Nucleus accumbens (tissue), 56 donors: ENCODE data around the gene TMEM45B.
"Not testable (repeated sequence)": the region's sequence is repeated elsewhere in the genome, so short reads cannot be mapped to it uniquely, and the experiment has no call there.

Experiments used
- DNase-seq, 56 donors: peaks; one replicate each; lab custom pipeline; 2025; lab: John Stamatoyannopoulos, UW

Gene TMEM45B

DNA sequence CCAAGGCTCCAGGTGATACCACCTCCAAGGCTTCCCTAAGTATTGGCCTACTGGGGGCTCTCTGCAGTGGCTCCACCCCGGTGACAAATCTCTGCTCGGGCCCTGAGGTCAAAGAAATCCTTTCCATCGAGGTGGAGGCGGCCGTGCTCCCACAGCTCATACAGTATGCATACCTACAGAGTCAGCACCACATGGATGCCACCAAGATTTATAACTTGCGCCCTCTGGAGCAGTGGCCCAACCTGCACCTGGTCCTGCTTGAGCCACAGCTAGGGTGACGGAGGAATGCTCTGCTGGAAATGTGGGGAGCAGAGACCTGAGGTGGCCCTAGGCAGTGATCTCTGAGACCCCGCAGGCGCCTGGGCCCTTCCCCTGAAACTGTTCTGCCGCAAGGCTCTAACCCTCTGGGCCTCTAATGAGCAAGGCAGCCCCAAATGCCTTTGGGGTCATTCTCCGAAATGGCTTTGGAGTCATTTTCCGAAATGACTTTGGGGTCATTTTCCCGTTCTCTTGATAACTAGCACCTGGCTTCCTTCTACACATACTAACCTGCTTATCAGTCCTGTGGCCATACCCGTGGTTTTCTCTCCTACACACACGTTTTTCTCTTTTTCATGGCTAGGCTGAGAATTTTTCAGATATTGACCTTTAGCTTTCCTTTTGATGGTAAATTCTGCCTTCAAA, 33.9 kb downstream of the TMEM45B start:
- no peak for DNase-seq

DNA sequence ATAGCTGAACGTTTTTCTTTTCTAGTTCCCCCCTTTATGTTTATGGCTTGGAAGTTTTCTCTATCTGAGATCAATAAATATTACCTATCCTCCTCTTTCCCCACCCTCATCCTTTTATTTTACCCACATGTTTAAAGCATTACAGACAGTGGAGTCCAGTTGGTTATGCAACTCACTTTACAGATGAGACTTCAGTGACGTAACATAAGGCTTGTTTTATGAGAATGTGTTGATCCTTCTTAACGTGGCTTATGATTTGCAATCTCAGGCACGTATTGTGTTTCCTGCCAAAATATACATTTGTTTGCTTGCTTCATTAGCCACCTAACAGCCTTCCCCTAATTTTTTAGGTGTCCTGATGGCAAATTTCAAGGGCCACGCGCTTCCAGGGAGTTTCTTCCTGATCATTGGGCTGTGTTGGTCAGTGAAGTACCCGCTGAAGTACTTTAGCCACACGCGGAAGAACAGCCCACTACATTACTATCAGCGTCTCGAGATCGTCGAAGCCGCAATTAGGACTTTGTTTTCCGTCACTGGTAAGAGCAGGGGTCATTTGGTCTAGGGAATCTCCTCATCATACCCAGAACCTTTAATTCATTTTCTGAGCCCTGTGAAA, 36.6 kb downstream of the TMEM45B start:
- DNase-seq: no peak

DNA sequence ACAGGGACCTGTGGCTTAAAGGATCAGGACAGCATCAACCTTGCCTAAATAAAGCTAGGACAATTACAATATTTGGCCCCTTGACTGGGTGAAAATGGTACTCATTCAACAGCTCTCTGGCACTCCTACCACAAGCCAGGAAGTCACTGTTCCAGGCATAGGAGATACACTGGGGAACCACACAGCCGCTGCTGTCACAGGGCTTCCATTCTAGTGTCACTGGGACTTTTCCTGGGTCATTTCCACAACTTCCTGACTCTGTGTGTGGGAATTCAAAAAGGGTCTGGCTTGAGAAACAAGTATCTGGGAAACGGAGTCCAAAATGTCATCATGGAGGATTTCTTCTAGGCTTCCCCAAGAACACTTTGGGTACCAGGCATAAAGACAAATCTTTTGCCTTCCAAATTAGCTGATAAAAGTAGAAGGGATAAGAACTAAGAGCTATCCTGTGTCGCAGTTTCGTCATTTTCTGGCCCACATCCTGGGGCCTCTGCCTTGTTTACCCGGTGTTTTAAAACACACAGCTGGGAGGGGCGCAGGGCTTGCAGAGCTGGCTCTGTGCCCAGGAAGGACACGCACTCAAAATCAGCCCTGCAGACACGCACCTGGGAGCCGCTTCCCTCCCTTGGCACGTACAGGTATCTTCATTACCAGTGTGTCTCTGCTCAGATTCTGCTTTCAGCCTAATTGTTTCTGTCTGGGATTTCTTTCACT, 38.0 kb downstream of the TMEM45B start:
- no peak for DNase-seq

DNA sequence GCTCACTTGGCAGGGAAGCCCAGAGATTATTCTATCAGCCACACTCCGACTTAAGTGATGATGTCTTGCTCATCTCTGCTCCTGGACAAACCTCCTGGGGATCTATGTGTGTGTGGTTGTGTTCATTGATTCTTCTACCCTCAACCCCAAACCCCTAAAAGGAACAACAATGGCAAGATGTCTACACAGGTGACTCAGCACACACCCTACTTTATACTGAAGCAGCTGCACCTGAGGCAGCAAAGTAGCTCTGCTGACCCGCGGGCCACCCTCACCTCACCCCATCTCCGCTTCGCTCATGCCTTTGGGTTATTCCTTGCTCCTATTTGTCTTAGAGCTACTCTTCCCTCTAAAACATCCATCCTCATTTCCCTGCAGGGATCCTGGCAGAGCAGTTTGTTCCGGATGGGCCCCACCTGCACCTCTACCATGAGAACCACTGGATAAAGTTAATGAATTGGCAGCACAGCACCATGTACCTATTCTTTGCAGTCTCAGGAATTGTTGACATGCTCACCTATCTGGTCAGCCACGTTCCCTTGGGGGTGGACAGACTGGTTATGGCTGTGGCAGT, 38.7 kb downstream of the TMEM45B start:
- no peak for DNase-seq

DNA sequence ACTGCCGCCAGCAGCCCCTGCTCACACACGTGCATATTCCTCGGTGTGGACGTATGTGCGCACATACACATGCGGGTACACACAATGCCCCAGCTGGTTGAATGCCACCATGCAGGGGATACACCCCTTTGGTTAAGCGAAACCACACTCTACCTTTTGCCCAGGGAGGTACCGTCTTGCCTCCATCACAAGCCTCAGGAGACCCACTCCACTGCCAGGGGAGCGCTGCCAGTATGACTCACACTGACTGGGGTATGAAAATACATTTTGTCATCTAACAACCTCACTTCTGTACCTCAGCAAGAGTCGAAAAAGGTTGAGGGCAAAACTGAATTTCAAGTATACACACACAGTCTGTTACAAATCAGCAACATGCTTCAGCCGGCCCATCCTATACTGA, 39.4 kb downstream of the TMEM45B start:
- DNase-seq: no peak

DNA sequence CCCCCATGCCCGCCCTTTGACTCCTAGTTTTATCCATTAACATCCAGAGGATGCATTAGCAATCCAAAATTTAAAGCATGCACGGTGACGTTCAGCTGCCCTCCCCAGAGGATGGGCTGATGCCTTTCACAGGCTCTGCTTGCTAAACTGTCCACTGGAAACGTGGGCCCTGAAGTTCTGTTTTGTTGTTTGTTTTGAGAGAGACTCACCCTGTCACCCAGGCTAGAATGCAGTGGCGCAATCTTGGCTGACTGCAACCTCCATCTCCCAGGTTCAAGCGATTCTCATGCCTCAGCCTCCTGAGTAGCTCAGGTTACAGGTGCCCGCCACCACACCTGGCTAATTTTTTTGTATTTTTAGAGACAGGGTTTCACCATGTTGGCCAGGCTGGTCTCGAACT, 40.4 kb downstream of the TMEM45B start:
- DNase-seq: no peak

DNA sequence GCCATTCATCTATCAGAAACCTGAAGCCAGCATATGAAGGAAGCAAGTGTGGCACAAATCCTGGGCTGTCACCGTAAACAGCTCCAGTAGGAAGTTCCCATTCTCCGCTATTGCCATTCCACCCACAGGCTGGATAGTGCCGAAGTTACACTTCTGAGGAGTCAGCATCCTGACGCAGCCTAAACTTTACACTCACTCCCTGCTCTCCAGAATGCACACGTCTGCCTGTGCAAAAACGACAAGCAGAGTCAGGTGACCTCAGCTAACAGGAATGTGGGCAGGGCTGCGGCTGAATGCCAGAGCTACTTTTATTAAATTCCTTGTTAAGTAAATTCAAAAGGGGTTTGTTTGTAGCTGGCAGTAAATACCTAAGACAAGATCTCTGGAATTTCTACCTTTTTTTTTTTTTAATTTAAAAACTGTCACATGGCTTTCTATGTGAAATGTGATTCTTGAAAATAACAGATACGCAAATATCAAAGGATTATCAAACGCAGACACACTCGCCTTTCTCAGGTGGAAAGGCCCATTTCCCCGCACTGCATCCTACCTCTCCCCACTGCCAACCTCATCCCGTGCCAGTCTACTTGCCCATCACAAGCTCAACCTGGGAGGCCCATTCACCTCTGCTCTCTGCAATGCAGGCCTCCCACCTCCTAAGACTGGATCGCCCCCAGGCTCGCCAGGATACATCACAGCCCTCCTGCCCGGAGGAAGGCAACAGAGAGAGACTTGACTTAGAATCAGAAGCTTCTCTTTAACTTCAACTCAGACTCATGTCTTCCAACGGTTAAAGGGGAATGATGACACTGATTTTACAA, 46.3 kb downstream of the TMEM45B start:
- DNase-seq: peak in 18 of 56 donors; percentile 2 to 54 (median 24)

DNA sequence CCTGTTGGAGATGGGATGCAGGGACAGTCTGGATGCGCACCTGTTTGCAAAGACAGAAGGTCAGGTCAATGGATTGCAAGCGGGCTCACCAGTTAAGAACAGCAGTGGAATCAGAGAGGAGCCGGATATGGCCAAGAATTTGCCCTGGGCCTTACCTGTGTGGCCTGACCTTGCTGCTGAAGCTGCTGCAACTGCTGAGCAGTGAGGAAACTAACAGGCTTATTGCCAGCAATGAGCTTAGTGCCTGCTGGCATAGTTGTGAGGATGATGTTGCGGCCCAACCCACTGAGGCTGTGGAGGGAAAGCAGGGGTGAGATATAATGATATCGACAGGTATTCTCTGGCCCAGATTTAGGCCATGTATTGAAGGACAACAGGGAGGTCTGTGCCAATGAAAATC, 49.2 kb downstream of the TMEM45B start:
- no peak for DNase-seq

DNA sequence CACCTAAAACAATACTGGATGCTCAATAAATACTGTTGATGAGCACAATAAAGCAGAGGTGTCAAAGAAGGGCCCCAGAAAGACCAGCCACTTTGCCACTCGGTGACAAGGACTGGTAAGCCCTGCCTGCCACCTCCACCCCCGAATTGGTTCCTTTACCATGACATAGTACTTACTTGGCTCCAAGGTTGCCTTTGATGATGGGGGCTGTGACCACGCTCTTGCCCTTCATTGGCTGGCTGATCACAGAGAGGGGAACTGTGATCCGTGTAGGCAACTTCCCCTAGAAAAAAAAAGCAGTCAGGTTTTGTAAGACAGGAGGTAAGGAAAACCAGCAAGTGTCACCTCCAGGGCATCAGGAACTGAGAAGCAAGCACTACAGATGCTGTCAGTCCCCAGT, 50.1 kb downstream of the TMEM45B start:
- DNase-seq: peak in 1 of 56 donors; percentile 14

DNA sequence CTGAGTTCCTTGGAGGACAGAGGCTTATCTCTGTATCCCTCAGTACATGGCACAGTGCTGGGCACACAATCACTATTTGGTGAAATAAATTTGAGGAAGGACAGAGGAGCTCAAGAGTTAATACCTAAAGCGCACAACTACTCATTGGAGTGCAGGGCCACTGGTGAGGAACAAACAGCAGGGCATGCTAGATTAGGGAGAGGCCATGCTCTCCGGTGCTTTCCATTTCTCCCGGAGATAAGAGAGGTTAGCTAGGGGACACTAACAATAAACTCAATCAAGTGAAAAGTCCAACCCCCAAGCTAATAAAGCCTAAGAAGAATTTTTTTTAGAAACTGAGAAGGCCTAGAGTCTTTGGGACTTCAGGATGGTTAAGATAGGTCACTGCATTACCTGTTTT, 50.7 kb downstream of the TMEM45B start:
- no peak for DNase-seq

DNA sequence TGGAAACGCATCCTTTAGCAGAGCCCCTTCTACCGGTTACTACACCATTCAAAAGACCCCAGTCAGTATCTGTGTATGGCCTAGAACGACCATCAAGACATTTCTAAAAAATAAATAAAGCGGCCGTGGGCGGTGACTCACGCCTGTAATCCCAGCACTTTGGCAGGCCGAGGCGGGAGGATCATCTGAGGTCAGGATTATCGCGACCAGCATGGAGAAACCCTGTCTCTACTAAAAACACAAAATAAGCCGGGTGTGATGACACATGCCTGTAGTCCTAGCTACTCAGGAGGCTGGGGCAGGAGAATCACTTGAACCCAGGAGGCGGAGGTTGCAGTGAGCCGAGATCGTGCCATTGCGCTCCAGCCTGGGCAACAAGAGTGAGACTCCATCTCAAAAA, 53.0 kb downstream of the TMEM45B start:
- DNase-seq: not testable (repeated sequence)

DNA sequence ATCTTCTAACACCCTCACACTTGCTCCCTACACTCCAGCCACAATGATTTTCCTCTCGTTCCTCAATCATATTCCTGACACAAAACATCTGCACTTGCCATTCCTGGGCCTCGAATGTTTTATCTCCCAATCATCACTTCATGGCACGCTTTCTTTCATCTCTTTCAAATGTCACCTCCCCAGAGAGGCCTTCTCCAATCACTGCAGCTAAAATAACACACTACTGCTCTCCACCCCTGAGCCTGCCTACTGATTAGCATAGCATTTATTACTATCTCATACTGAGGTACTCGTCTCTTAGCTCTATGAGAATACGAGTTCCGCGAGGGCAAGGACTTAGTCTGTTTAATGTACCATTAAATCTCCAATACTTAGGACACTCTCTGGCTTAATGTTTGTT, 56.3 kb downstream of the TMEM45B start:
- DNase-seq: no peak

DNA sequence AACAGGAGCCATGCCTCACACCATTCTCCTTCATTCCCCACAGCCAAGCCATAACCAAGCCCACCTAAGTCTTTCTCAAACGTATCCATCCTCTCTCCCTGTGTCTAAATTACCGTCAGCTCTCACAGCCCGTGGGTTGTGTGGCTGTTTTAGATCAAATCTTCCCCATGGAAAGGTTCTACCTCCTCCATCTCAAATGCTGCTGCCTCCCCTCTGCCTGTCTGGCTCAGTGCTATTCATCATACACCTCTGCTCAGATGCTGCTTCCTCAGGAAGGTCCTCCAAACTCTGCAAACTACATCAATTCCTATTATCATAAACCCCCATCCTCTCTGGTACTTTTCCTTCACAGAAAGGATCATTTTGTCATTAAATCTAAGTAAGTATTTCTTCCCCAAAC, 64.7 kb downstream of the TMEM45B start:
- DNase-seq: peak in 1 of 56 donors; percentile 4

DNA sequence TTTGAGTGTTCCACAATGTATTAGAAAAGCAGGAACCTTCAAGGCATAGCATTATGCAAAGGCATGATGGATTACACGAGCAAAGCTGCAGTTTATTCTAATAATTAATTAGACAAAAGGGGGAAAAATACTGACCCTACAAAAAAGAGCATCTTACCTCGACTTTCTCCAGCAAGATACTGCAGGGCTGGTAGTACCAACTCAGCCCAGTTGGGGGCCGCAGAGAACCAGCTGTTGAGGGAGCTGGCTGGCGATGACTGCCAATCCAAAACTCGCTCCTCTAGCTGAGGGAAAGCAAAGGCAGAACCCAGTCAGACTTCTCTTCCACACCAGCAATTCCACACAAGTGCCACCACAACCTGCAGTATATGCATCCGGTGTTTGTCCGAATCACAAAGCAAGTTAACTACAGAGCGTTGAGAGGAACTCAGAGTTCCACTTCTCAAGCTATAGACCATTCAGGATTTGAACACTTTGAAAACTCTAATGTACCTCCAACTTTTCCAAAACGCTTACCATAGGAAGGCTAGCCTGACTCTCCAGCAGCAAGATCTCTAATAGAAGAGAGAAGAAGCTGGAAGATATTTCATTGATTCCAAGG, 66.0 kb downstream of the TMEM45B start:
- DNase-seq: peak in 7 of 56 donors; percentile 1 to 38 (median 7)

DNA sequence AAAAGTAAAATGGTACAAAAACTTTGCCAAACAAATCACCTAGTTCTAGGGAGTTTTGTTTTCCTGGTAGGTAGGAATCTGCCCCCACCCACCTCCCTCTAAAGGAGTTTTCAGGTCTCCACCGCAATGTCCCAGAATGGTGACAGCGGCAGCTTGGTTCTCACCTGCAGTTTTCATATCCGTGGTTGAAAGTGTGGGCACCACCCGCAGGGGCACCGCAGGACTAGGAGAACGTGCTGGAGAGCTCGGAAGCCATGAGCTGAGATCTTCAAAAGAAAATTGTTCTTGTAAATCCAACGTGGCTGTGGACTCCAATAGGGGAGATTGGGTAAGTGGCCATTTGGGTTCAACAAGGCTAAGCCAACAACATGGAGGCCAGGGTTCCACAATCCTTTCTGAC, 68.9 kb downstream of the TMEM45B start:
- DNase-seq: no peak

DNA sequence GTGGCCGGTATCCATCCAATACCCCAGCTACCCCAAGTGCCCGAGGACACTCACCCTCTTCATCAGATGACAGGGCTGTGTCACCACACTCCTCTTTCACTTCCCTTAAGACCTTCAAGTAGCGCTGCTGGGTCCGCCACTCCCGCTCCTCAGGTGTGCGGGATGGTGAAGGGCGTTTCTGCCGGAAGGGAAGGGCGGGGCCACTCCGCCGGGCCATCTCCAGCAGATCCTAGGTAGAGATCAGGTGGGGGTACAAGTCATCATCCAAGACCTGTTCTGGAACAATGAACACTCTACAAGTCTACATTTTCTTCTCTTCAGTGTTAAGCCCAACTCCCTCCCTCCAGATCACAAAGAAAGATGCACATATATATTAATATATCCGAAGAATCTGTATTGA, 69.7 kb downstream of the TMEM45B start:
- DNase-seq: no peak

DNA sequence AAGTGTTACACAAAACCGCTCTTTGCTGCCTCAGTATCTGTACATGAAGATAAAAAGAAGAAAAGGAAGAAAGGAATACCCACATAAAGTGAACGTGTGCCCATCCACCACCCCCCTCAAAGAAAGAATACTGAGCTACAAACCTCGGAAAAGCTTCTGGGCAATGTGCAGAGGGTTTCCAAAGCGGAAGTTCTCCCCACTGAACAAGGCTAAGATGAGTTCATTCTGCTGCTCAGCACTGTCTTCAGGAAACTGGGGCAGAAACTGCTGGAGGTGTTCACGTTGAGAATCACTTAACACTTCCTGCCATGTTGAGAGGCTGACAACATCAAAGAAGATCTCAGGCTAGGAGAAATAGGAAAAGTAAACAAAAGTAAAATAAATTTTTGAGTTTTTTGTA, 72.8 kb downstream of the TMEM45B start:
- DNase-seq: no peak

DNA sequence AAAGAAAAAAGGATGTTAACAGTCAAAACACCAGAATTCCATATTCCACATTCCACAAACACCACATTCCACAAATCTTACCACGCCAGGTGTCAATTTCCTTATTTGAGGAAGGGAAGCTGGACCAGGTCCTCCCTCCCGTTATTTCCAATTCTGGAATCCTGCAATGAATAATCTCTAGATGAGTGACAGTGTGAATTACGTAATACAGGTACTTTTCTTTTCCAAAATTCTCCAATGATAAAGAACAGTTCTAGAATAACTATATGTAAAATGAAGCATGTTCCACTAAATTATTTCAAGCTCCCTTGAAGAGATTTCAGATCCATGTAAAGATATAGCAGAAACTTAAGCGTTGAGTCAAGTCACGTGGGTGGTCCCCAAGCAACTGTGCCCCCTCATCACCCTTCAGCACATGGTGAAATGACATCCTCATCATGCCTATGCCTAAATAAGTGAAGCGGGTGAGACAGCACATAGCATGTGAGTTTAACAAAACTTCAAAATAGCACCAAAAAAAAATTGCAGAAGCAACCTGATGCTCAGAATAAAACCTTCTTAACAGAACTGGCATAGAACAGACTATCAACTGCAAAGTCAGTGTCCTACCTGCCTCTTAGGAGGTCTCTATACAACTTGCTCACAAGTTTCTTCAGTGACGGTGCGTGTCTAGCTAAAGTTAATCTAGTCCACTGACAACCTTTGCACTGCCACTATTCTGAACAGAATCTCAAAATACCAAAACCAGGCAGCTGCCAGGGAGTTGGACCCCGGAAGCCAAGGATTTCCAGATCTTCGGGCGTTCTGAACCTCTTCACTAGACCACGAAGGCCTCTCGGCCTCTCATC, 78.9 kb downstream of the TMEM45B start:
- peak in 13 of 56 donors; percentile 2 to 38 (median 15) for DNase-seq
